SK-N-SH treated with all-trans-retinoic acid at 6 μM for 48 hours (cell line): ENCODE results near the gene ARF1.

Source experiments
- ATAC-seq: fragments of 200-7000 bp; cut with Tn5 transposase; 3 replicates; pipeline ENCODE4 v1.9.1; 2020; ENCODE audit warnings: mild to moderate bottlenecking, moderate library complexity
- ARNTL ChIP-seq: fragments of 450-650 bp; formaldehyde crosslinking; IDR thresholded peaks from 2 replicates; pipeline ENCODE4 v1.5.0; 2020; ENCODE audit warnings: low read depth, mild to moderate bottlenecking, moderate library complexity, borderline replicate concordance
- BACH2 ChIP-seq: fragments of 250-450 bp; sonication (Bioruptor Pico); IDR thresholded peaks from 2 replicates; pipeline ENCODE4 v1.9.0; 2021; ENCODE audit warnings: mild to moderate bottlenecking, borderline replicate concordance
- CSDC2 ChIP-seq: fragments of 250-450 bp; sonication (Bioruptor Pico); IDR thresholded peaks from 2 replicates; pipeline ENCODE4 v1.5.0; 2020; ENCODE audit warnings: mild to moderate bottlenecking, moderate library complexity
- ESRRG ChIP-seq: fragments of 250-450 bp; sonication (Bioruptor Pico); IDR thresholded peaks from 2 replicates; pipeline ENCODE4 v1.6.1; 2021; ENCODE audit warnings: mild to moderate bottlenecking
- GLIS3 ChIP-seq: fragments of 250-450 bp; sonication (Bioruptor Pico); IDR thresholded peaks from 2 replicates; pipeline ENCODE4 v1.5.0; 2020; ENCODE audit warnings: mild to moderate bottlenecking, moderate library complexity
- ISL1 ChIP-seq: fragments of 250-450 bp; sonication (Bioruptor Pico); IDR thresholded peaks from 2 replicates; pipeline ENCODE4 v2.1.2; 2022; ENCODE audit warnings: mild to moderate bottlenecking, moderate library complexity
- OSR1 ChIP-seq: fragments of 250-450 bp; sonication (Bioruptor Pico); IDR thresholded peaks from 2 replicates; pipeline ENCODE4 v1.8.0; 2022; ENCODE audit warnings: moderate library complexity, mild to moderate bottlenecking, inconsistent platforms
- PATZ1 ChIP-seq: fragments of 250-450 bp; sonication (Bioruptor Pico); IDR thresholded peaks from 2 replicates; pipeline ENCODE4 v1.8.0; 2020; ENCODE audit warnings: mild to moderate bottlenecking, moderate library complexity, borderline replicate concordance
- POU6F1 ChIP-seq: fragments of 250-450 bp; sonication (Bioruptor Pico); IDR thresholded peaks from 2 replicates; pipeline ENCODE4 v1.8.0; 2021; ENCODE audit warnings: low read depth, mild to moderate bottlenecking, moderate library complexity, borderline replicate concordance
- PPARA ChIP-seq: fragments of 250-450 bp; sonication (Bioruptor Pico); IDR thresholded peaks from 2 replicates; pipeline ENCODE4 v1.5.0; 2020; ENCODE audit warnings: mild to moderate bottlenecking, borderline replicate concordance
- RARB ChIP-seq: fragments of 250-450 bp; sonication (Bioruptor Pico); IDR thresholded peaks from 2 replicates; pipeline ENCODE4 v1.8.0; 2021; ENCODE audit warnings: mild to moderate bottlenecking, moderate library complexity
- SNAI2 ChIP-seq: fragments of 250-450 bp; sonication (Bioruptor Pico); IDR thresholded peaks from 2 replicates; pipeline ENCODE4 v1.5.0; 2020; ENCODE audit warnings: mild to moderate bottlenecking, moderate library complexity
- TCF4 ChIP-seq: fragments of 250-450 bp; sonication (Bioruptor Pico); IDR thresholded peaks from 2 replicates; pipeline ENCODE4 v1.8.0; 2021; ENCODE audit warnings: mild to moderate bottlenecking, moderate library complexity, borderline replicate concordance
- ZC3H10 ChIP-seq: fragments of 250-450 bp; sonication (Bioruptor Pico); IDR thresholded peaks from 2 replicates; pipeline ENCODE4 v1.5.1; 2021; ENCODE audit warnings: mild to moderate bottlenecking, moderate library complexity
- ZFP30 ChIP-seq: fragments of 450-650 bp; formaldehyde crosslinking; IDR thresholded peaks from 2 replicates; pipeline ENCODE4 v1.5.0; 2022; ENCODE audit warnings: mild to moderate bottlenecking, moderate library complexity
- ZNF565 ChIP-seq: fragments of 450-650 bp; formaldehyde crosslinking; conservative IDR thresholded peaks from 2 replicates; pipeline ENCODE4 v1.5.0; 2020; ENCODE audit warnings: low read depth, mild to moderate bottlenecking, moderate library complexity
- ZNF70 ChIP-seq: fragments of 450-650 bp; formaldehyde crosslinking; IDR thresholded peaks from 2 replicates; pipeline ENCODE4 v1.5.0; 2020; ENCODE audit warnings: mild to moderate bottlenecking, moderate library complexity
- TF ChIP-seq, protein P1 (sequence below): fragments of 250-450 bp; sonication (Bioruptor Pico); IDR thresholded peaks from 2 replicates; pipeline ENCODE4 v1.5.0; 2020; ENCODE audit warnings: mild to moderate bottlenecking, moderate library complexity
- TF ChIP-seq, protein P2 (sequence below): fragments of 250-450 bp; sonication (Bioruptor Pico); IDR thresholded peaks from 2 replicates; pipeline ENCODE4 v1.5.1; 2020; ENCODE audit warnings: low read depth, mild to moderate bottlenecking, moderate library complexity
- TF ChIP-seq, protein P3 (sequence below): fragments of 250-450 bp; sonication (Bioruptor Pico); IDR thresholded peaks from 2 replicates; pipeline ENCODE4 v1.5.1; 2021; ENCODE audit warnings: mild to moderate bottlenecking, moderate library complexity

ARF1 gene

DNA sequence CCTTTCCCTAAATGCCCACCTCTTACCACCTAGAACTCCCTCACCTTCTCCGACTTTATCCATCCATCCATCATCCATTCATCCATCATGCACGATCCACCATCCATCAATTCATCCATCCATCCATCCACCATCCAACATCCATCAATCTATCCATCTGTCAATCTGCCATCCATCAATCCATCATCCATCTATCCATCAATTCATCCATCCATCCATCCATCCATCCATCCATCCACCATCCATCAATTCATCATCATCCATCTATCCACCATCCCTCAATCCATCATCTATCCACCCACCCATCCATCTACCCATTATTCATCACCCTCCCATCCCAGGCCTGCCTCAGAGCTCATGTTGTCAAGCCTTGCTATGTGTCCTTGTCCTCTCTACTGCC is 41.2 kb upstream of the ARF1 start:
- ATAC-seq = no peak
- TF ChIP-seq ISL1 (CRISPR knock-in tag) = no peak
- TF ChIP-seq, protein P1, sequence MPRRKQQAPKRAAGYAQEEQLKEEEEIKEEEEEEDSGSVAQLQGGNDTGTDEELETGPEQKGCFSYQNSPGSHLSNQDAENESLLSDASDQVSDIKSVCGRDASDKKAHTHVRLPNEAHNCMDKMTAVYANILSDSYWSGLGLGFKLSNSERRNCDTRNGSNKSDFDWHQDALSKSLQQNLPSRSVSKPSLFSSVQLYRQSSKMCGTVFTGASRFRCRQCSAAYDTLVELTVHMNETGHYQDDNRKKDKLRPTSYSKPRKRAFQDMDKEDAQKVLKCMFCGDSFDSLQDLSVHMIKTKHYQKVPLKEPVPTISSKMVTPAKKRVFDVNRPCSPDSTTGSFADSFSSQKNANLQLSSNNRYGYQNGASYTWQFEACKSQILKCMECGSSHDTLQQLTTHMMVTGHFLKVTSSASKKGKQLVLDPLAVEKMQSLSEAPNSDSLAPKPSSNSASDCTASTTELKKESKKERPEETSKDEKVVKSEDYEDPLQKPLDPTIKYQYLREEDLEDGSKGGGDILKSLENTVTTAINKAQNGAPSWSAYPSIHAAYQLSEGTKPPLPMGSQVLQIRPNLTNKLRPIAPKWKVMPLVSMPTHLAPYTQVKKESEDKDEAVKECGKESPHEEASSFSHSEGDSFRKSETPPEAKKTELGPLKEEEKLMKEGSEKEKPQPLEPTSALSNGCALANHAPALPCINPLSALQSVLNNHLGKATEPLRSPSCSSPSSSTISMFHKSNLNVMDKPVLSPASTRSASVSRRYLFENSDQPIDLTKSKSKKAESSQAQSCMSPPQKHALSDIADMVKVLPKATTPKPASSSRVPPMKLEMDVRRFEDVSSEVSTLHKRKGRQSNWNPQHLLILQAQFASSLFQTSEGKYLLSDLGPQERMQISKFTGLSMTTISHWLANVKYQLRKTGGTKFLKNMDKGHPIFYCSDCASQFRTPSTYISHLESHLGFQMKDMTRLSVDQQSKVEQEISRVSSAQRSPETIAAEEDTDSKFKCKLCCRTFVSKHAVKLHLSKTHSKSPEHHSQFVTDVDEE (CRISPR knock-in tag) = no peak
- no peak for TF ChIP-seq ARNTL (CRISPR knock-in tag)
- TF ChIP-seq PATZ1 (CRISPR knock-in tag) = no peak
- no peak for TF ChIP-seq GLIS3
- TF ChIP-seq CSDC2 (CRISPR knock-in tag) = no peak

- no peak for ATAC-seq
- TF ChIP-seq ZNF70 (CRISPR knock-in tag) (no peak), ISL1 (CRISPR knock-in tag) (no peak), SNAI2 (no peak), OSR1 (no peak), ZC3H10 (CRISPR knock-in tag) (no peak), POU6F1 (no peak), CSDC2 (CRISPR knock-in tag) (no peak)
- TF ChIP-seq, protein P2, sequence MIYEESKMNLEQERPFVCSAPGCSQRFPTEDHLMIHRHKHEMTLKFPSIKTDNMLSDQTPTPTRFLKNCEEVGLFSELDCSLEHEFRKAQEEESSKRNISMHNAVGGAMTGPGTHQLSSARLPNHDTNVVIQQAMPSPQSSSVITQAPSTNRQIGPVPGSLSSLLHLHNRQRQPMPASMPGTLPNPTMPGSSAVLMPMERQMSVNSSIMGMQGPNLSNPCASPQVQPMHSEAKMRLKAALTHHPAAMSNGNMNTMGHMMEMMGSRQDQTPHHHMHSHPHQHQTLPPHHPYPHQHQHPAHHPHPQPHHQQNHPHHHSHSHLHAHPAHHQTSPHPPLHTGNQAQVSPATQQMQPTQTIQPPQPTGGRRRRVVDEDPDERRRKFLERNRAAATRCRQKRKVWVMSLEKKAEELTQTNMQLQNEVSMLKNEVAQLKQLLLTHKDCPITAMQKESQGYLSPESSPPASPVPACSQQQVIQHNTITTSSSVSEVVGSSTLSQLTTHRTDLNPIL (CRISPR knock-in tag) = no peak
- TF ChIP-seq, all 23 proteins: peak for 0
These were observed 40.0 kb upstream of the ARF1 start for GRCh38 chr1:228042508-228042907.

DNA sequence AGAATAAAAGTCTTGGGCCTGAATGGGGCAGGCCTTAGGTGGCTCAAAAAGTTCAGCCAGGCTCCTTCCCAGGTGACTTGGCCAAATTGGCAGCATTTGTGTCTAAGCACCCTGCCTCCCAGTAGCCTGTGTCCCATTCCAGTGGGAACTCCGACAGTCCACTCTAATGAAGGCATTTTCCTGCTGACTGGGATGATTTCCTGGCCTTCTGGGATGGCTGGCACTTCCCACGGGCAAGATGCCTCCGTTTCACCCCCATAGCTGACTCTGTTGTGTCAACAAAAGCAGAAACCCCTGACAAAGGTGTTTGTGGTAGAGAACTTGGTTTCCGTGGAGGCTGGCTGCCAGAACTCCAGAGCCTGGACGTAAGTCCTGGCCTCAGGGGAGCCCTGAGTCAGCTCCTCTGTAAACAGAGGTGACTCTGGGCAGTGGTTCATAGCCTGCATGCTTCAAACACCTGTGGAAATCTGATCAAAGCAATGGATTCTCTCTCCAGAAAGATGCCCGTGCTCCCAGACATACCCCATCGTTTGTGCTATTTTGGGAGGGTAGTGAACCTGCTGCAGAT is 39.1 kb upstream of the ARF1 start:
- TF ChIP-seq PPARA (CRISPR knock-in tag) (no peak), OSR1 (no peak), ESRRG (CRISPR knock-in tag) (no peak), ZFP30 (no peak), CSDC2 (CRISPR knock-in tag) (no peak)
- no peak for ATAC-seq

- no peak for ATAC-seq
- TF ChIP-seq PPARA (CRISPR knock-in tag) (no peak), ARNTL (CRISPR knock-in tag) (no peak), ISL1 (CRISPR knock-in tag) (no peak), GLIS3 (no peak), ZC3H10 (CRISPR knock-in tag) (no peak), ZNF565 (CRISPR knock-in tag) (no peak), OSR1 (no peak), ZFP30 (no peak), ZNF70 (CRISPR knock-in tag) (no peak), PATZ1 (CRISPR knock-in tag) (no peak), BACH2 (CRISPR knock-in tag) (no peak), RARB (CRISPR knock-in tag) (no peak), TCF4 (CRISPR knock-in tag) (no peak)
- TF ChIP-seq, protein P2 (CRISPR knock-in tag) = no peak
- TF ChIP-seq, protein P3, sequence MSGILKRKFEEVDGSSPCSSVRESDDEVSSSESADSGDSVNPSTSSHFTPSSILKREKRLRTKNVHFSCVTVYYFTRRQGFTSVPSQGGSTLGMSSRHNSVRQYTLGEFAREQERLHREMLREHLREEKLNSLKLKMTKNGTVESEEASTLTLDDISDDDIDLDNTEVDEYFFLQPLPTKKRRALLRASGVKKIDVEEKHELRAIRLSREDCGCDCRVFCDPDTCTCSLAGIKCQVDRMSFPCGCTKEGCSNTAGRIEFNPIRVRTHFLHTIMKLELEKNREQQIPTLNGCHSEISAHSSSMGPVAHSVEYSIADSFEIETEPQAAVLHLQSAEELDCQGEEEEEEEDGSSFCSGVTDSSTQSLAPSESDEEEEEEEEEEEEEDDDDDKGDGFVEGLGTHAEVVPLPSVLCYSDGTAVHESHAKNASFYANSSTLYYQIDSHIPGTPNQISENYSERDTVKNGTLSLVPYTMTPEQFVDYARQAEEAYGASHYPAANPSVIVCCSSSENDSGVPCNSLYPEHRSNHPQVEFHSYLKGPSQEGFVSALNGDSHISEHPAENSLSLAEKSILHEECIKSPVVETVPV (CRISPR knock-in tag) = no peak
These were observed 37.5 kb upstream of the ARF1 start for GRCh38 chr1:228044961-228045360.
